A549 treated with dexamethasone at 1 μM for 4 hours (cell line): ENCODE measurements around the gene ZNF222. TPM values are rescaled to one million over a fixed set of nuclear protein-coding genes. Genes with fewer than 3 reads are reported as not detected.

Experiments used
- total RNA-seq: library from RNA; stranded (reverse); fragments of 200-300 nt; extraction: Qiagen RNA extraction; gene quantifications from 5 replicates; pipeline ENCODE4 v1.2.3, GENCODE V29; 2022

ZNF222 gene
- total RNA-seq = 3.1 to 3.9 TPM (median 3.6 TPM) in 5 replicates

DNA sequence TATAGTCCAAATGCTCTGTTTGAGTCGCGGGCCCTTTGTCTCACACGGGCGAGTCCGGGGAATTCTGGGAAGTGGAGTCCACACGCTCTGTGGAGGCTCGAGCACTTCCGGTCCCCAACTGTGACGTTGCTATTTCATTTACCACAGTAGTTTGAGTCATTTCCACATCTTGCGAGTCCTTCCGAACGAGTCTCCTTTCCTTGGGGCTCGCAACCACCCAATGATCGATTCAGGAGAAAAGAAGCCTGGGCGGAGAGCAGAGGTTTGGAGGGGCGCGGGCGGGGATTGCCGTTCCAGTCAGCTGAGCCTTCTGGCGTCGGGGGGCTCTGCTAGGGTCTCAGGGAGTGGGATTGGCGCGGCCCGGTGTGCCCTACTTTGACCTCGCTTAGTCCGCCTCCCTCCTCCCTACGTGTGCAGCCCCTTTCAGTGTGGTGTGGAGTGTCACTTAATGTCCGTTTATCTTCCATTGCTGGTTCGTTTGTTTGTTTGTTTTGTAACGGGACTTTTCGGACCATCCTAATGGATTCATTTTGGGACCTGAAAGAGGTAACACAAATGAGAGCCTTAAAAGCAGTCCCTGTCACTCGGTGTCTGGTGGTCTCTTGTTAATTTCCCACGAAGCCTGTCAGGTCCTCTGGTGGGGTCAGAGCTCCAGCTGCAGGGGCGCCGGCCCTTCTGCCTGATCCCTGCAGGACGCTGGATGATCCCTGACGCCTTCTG is at the start of gene ZNF222:
ZNF222 (plus strand) TSS at position 163 of the 720 bp plus-strand sequence; CDS start at position 221, 58 bp downstream.

DNA sequence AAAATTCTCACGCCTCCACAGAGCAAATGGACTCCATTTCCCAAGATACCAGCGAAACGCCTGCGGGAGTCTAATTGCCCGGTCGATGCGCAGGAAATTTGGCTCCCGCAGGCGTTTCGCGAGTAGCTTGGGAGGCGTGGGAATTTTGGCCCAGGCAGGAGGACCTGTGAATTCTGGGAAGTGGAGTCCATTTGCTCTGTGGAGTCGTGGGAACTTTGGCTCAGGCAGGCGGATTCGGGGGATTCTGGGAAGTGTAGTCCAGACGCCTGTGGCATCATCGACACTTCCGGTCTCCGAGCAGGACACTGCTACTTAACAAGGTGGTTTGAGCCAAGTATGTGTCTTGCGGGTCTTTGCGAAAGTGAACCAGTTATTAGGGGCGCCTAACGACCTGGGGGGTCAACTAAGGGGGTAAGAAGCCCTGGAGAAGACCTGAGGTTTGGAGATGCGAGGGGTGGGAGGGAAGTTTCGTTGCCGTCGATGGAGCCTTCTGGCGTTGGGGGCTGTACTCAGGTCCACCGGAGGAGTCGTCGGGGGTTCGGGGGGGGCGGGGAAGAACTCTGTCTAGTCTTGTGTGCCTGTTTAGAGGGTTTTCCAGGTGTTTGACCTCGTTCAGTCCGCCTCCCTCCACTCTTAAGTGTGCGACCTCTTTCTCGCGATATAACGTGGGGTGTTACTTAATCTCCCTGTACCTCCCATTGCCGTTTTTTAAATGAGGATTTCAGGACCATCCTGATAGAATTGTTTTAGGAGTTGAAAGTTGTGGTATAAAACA is 41.1 kb upstream of the ZNF222 start, which contains the start of gene ZNF155:
ZNF155 (plus strand) TSS at position 277 of the 775 bp plus-strand sequence. CDS start 4,356 bp downstream, outside the sequence.

DNA sequence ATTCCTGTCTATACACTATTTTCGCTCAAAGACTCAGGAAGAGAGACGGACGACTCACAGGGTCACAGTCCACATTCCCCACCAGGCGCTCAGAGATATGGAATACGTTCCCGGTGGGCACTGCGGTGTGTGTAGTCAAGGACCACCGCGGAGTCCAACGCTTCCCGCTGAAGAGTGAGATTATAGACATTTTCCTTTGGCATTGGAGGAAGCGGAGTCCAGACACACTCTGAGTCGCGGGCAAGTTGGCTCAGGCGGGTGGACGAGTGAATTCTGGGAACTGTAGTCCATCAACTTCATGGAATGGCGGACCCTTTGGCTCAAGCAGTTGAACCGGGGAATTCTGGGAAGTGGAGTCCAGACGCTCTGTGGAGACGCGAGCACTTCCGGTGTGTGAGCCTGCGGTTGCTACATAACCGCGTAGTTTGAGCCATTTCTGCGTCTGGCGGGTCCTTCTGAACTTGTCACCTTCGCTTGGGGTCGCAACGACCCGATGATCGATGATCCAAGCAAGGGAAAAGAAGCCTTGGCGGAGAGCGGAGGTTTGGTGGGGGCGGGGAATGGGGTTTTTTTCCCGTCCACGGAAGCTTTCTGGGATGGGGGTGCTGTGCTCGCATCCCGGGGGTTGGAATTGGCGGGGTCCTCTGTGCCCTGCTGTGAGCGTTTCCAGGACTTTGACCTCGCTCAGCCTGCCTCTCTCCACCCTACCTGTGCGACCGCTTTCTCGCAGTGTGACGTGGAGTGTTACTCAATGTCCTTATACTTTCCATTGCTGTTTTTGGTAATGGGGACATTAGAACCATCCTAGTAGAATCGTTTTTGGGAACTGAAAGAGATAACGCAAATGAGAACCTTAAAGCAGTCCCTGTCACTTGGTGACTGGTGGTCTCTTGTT is 22.4 kb upstream of the ZNF222 start, which contains the start of gene ZNF230:
ZNF230 (plus strand) TSS at position 392 of the 895 bp plus-strand sequence. CDS start 4,122 bp downstream, outside the sequence.

DNA sequence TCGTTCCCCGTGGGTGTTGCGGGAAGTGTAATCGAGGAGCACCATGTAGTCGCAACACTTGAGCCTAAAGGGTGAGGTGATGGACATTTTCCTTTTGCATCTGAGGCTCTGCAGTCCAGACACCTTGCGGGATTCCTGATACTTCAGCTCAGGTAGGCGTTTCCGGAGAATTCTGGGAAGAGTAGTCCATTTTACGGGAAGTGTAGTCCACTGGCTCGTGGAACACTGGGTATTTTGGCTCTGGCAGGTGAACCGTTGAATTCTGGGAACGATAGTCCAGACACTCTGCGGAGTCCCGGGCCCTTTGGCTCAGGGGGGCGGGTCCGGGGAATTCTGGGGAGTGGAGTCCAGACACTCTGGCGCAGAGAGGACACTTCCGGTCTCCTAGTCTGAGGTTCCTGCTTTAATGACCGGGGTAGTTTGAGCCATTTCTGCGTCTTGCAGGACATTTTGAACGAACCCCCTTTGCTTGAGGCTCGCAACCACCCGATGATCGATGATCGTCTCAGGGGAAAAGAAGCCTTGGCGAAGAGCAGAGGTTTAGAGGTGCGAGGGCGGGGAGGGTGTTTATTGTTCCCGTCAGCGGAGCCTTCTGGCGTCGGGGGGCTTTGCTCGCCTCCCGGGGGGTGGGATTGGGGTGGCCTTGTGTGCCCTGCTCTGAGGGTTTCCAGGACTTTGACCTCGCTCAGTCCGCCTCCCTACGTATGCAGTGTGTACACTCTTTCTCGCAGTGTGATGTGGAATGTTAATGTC is 26.6 kb downstream of the ZNF222 start, which contains the start of gene ZNF223:
ZNF223 (plus strand) TSS at position 387 of the 753 bp plus-strand sequence. CDS start 3,141 bp downstream, outside the sequence.

DNA sequence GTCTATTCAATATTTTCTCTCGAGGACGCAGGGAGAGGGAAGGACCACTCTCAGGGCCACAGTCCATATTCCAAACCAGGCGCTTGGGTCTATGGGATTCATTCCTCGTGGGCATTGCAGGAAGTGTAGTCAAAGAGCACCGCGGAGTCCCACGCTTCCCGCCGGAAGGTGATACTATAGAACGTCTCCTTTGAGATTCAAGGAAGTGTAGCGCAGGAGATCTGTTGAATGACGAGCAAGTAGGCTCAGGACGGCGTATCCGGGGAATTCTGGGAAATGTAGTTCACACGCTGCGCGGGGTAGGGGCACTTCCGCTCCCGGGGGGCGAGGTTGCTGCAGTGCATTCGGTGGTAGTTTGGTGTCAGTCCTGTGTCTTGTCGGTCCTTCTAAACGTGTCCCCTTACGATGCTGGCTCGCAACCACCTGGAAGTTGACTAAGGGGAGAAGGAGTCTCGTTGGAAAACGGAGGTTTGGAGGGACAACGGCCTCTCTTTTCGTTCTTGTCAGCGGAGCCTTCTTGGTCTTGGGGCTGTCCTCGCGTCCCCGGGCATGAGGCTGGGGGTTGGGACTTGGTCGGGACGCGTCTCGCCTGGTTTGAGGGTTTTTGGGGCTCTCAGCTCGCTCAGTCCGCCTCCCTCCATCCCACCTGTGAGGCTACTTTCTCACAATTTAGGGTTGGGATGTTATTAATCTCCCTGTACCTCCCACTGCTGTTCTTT is 46.8 kb downstream of the ZNF222 start, which contains the start of gene ZNF284:
ZNF284 (plus strand) TSS at position 336 of the 719 bp plus-strand sequence. CDS start 4,231 bp downstream, outside the sequence.

Other genes starting within 250 kb of the ZNF222 start
- gene KCNN4, start 244.4 kb upstream of the ZNF222 start, total RNA-seq = 35.0 to 49.2 TPM (median 46.8 TPM) in 5 replicates
- gene LYPD5, start 222.9 kb upstream of the ZNF222 start, total RNA-seq = 0.09 to 0.32 TPM (median 0.16 TPM) in 5 replicates
- 4.8 to 6.8 TPM (median 6.3 TPM) in 5 replicates for gene ZNF283, start 198.1 kb upstream of the ZNF222 start, total RNA-seq
- gene ZNF404, start 141.4 kb upstream of the ZNF222 start, total RNA-seq = 0.16 to 0.34 TPM (median 0.33 TPM) in 5 replicates
- gene ZNF45, start 90.1 kb upstream of the ZNF222 start, total RNA-seq = 9.1 to 12.0 TPM (median 10.8 TPM) in 5 replicates
- gene ZNF221, start 74.2 kb upstream of the ZNF222 start, total RNA-seq = 0.38 to 0.77 TPM (median 0.64 TPM) in 5 replicates
- gene ZNF155, start 41.2 kb upstream of the ZNF222 start, total RNA-seq = 2.5 to 4.0 TPM (median 3.0 TPM) in 5 replicates
- 2.2 to 3.2 TPM (median 2.6 TPM) in 5 replicates for gene ZNF230, start 22.4 kb upstream of the ZNF222 start, total RNA-seq
- gene ZNF223, start 26.7 kb downstream of the ZNF222 start, total RNA-seq = 1.8 to 3.5 TPM (median 2.4 TPM) in 5 replicates
- gene ZNF284, start 46.8 kb downstream of the ZNF222 start, total RNA-seq = 0.26 to 0.59 TPM (median 0.53 TPM) in 5 replicates
- 7.4 to 10.9 TPM (median 8.5 TPM) in 5 replicates for gene ZNF224, start 69.0 kb downstream of the ZNF222 start, total RNA-seq
- 2.6 to 3.6 TPM (median 3.1 TPM) in 5 replicates for gene ZNF225, start 88.0 kb downstream of the ZNF222 start, total RNA-seq
- 1.5 to 2.8 TPM (median 2.0 TPM) in 5 replicates for gene ZNF234, start 116.2 kb downstream of the ZNF222 start, total RNA-seq
- 18.8 to 21.0 TPM (median 20.0 TPM) in 5 replicates for gene ZNF226, start 139.7 kb downstream of the ZNF222 start, total RNA-seq
- 9.2 to 12.3 TPM (median 10.4 TPM) in 5 replicates for gene ZNF227, start 187.2 kb downstream of the ZNF222 start, total RNA-seq
- gene ZNF233, start 234.5 kb downstream of the ZNF222 start, total RNA-seq = 0.43 to 0.63 TPM (median 0.55 TPM) in 5 replicates